SJSA1 (cell line): ENCODE results near the gene TSPAN31. TPM values are rescaled to one million over a fixed set of nuclear protein-coding genes. Genes with fewer than 3 reads are reported as not detected.

Experiments
- DNase-seq, 2 experiments: peaks; one replicate each; pipeline ENCODE4 v3.0.0-alpha.2; 2015 to 2020; ENCODE audit warnings: low spot score in 2 of 2, low read depth in 1 of 2
- H3K27ac ChIP-seq: fragments of 250-450 bp; sonication (Bioruptor Pico); 2 replicates; pipeline ENCODE4 v1.5.1; 2020; ENCODE audit warnings: mild to moderate bottlenecking, moderate library complexity
- H3K27me3 ChIP-seq: fragments of 250-450 bp; sonication (Bioruptor Pico); replicated peaks from 2 replicates; pipeline ENCODE4 v1.5.1; 2020; ENCODE audit warnings: mild to moderate bottlenecking, moderate library complexity
- H3K36me3 ChIP-seq: fragments of 250-450 bp; sonication (Bioruptor Pico); 2 replicates; pipeline ENCODE4 v1.5.1; 2020; ENCODE audit warnings: mild to moderate bottlenecking
- H3K4me1 ChIP-seq: fragments of 250-450 bp; sonication (Bioruptor Pico); replicated peaks from 2 replicates; pipeline ENCODE4 v1.6.1; 2021; ENCODE audit warnings: mild to moderate bottlenecking
- H3K4me3 ChIP-seq: fragments of 250-450 bp; sonication (Bioruptor Pico); 2 replicates; pipeline ENCODE4 v1.5.1; 2020; ENCODE audit warnings: mild to moderate bottlenecking
- H3K9me3 ChIP-seq: fragments of 250-450 bp; sonication (Bioruptor Pico); replicated peaks from 2 replicates; pipeline ENCODE4 v1.5.1; 2020; ENCODE audit warnings: mild to moderate bottlenecking
- total RNA-seq: library from RNA; depleted of rRNA; stranded (reverse); fragments of >200 nt; shearing (Covaris generic); gene quantifications from 2 replicates; pipeline ENCODE4 v1.2.3, GENCODE V29; 2014

TSPAN31 gene
- total RNA-seq, 1 experiment from 2014 or later: 571 TPM

GRCh38 chr12:57756406-57757341 is 11.8 kb downstream of the TSPAN31 start:
- Histone ChIP-seq H3K4me3 (no peak overlapping the region), H3K27ac (no peak overlapping the region), H3K36me3 (peaks cover 19% of the 10 kb centered on the region), H3K4me1 (peaks cover 30% of the 10 kb centered on the region), H3K27me3 (peaks cover 29% of the 10 kb centered on the region), H3K9me3 (no peaks in the 10 kb centered on the region)
- DNase-seq: peak; percentile 90 to 99

- peaks cover 27% of the 10 kb centered on the region for H3K4me1 ChIP-seq
- H3K4me3 ChIP-seq: no peak overlapping the region
- H3K9me3 ChIP-seq: no peaks in the 10 kb centered on the region
- H3K27me3 ChIP-seq: peaks cover 32% of the 10 kb centered on the region
- H3K27ac ChIP-seq: no peak overlapping the region
- no peak for DNase-seq
- peaks cover 15% of the 10 kb centered on the region for H3K36me3 ChIP-seq
These were observed 12.9 kb downstream of the TSPAN31 start for GRCh38 chr12:57757771-57758170.

- H3K36me3 ChIP-seq: peaks cover 15% of the 10 kb centered on the region
- H3K4me1 ChIP-seq: peaks cover 17% of the 10 kb centered on the region
- no peaks in the 10 kb centered on the region for H3K9me3 ChIP-seq
- H3K27me3 ChIP-seq: peaks cover 36% of the 10 kb centered on the region
- DNase-seq: peak in 1 of 2 experiments; percentile 73
- H3K4me3 ChIP-seq: no peak overlapping the region
- H3K27ac ChIP-seq: no peak overlapping the region
These were observed 13.9 kb downstream of the TSPAN31 start for GRCh38 chr12:57758552-57759359.

GRCh38 chr12:57759360-57759980 is 14.6 kb downstream of the TSPAN31 start:
- H3K27me3 ChIP-seq: peaks cover 36% of the 10 kb centered on the region
- no peak overlapping the region for H3K27ac ChIP-seq
- H3K4me1 ChIP-seq: peaks cover 13% of the 10 kb centered on the region
- no peak for DNase-seq
- H3K9me3 ChIP-seq: peaks cover 2% of the 10 kb centered on the region; the same call in 1 of the 2 replicates
- H3K4me3 ChIP-seq: no peak overlapping the region
- peaks cover 15% of the 10 kb centered on the region for H3K36me3 ChIP-seq

GRCh38 chr12:57760347-57760982 is 15.6 kb downstream of the TSPAN31 start:
- Histone ChIP-seq H3K27ac (no peak overlapping the region), H3K36me3 (peaks cover 24% of the 10 kb centered on the region), H3K4me3 (no peak overlapping the region), H3K9me3 (peaks cover 12% of the 10 kb centered on the region), H3K4me1 (peaks cover 20% of the 10 kb centered on the region), H3K27me3 (peaks cover 43% of the 10 kb centered on the region)
- peak in 1 of 2 experiments; percentile 80 for DNase-seq

GRCh38 chr12:57761391-57761998 is 16.7 kb downstream of the TSPAN31 start:
- Histone ChIP-seq H3K27ac (no peak overlapping the region), H3K27me3 (peaks cover 45% of the 10 kb centered on the region), H3K9me3 (peaks cover 22% of the 10 kb centered on the region), H3K4me3 (no peak overlapping the region), H3K36me3 (peaks cover 34% of the 10 kb centered on the region), H3K4me1 (peaks cover 23% of the 10 kb centered on the region)
- DNase-seq: no peak

GRCh38 chr12:57762463-57762862 is 17.6 kb downstream of the TSPAN31 start:
- Histone ChIP-seq H3K36me3 (peaks cover 42% of the 10 kb centered on the region), H3K27me3 (peaks cover 52% of the 10 kb centered on the region), H3K9me3 (peaks cover 25% of the 10 kb centered on the region), H3K27ac (no peak overlapping the region), H3K4me3 (no peak overlapping the region), H3K4me1 (peaks cover 31% of the 10 kb centered on the region)
- DNase-seq: peak in 1 of 2 experiments; percentile 81

- peaks cover 25% of the 10 kb centered on the region for H3K9me3 ChIP-seq
- DNase-seq: peak; percentile 69 to 80
- H3K27me3 ChIP-seq: peaks cover 53% of the 10 kb centered on the region
- no peak overlapping the region for H3K27ac ChIP-seq
- H3K4me3 ChIP-seq: no peak overlapping the region
- H3K4me1 ChIP-seq: peaks cover 31% of the 10 kb centered on the region
- H3K36me3 ChIP-seq: peaks cover 45% of the 10 kb centered on the region
These were observed 19.2 kb downstream of the TSPAN31 start for GRCh38 chr12:57763881-57764661.

GRCh38 chr12:57764662-57765002 is 19.8 kb downstream of the TSPAN31 start:
- Histone ChIP-seq H3K9me3 (peaks cover 25% of the 10 kb centered on the region), H3K4me1 (peaks cover 31% of the 10 kb centered on the region), H3K27me3 (peaks cover 52% of the 10 kb centered on the region), H3K27ac (no peak overlapping the region), H3K4me3 (peak overlapping the region; percentile 21), H3K36me3 (peaks cover 49% of the 10 kb centered on the region)
- DNase-seq: no peak

GRCh38 chr12:57765003-57765697 is 20.3 kb downstream of the TSPAN31 start:
- Histone ChIP-seq H3K4me1 (peaks cover 31% of the 10 kb centered on the region), H3K36me3 (peaks cover 54% of the 10 kb centered on the region), H3K27ac (no peak overlapping the region), H3K27me3 (peaks cover 51% of the 10 kb centered on the region), H3K9me3 (peaks cover 25% of the 10 kb centered on the region), H3K4me3 (peak overlapping the region; percentile 21)
- DNase-seq: peak in 1 of 2 experiments; percentile 99

- Histone ChIP-seq H3K27ac (no peak overlapping the region), H3K36me3 (peaks cover 61% of the 10 kb centered on the region), H3K4me3 (no peak overlapping the region), H3K4me1 (peaks cover 34% of the 10 kb centered on the region), H3K9me3 (peaks cover 25% of the 10 kb centered on the region), H3K27me3 (peaks cover 51% of the 10 kb centered on the region)
- no peak for DNase-seq
These were observed 21.0 kb downstream of the TSPAN31 start for GRCh38 chr12:57765698-57766463.
